ENCODE measurements around the gene GAL3ST1.
A peak's percentile ranks its signal among the peaks of the same experiment; 100 is the strongest.
"Not testable (repeated sequence)": the region's sequence is repeated elsewhere in the genome, so short reads cannot be mapped to it uniquely, and the experiment has no call there.

GAL3ST1 gene

GRCh38 chr22:30564045-30564760 is 10.3 kb downstream of the GAL3ST1 start:
- DNase-seq, result no peak

GRCh38 chr22:30562366-30562765 is 12.1 kb downstream of the GAL3ST1 start:
- no peak for DNase-seq

GRCh38 chr22:30561402-30562189 is 12.9 kb downstream of the GAL3ST1 start:
- DNase-seq, result no peak

- peak; percentile 59 for DNase-seq
Observed at GRCh38 chr22:30560643-30561202, 13.7 kb downstream of the GAL3ST1 start.

GRCh38 chr22:30559889-30560288 is 14.6 kb downstream of the GAL3ST1 start:
- DNase-seq, result no peak

- DNase-seq, result no peak
Observed at GRCh38 chr22:30557243-30557642, 17.2 kb downstream of the GAL3ST1 start.

GRCh38 chr22:30556388-30556787 is 18.1 kb downstream of the GAL3ST1 start:
- peak; percentile 17 for DNase-seq

- DNase-seq, result no peak
Observed at GRCh38 chr22:30555282-30556210, 18.9 kb downstream of the GAL3ST1 start.

- no peak for DNase-seq
Observed at GRCh38 chr22:30553971-30554370, 20.5 kb downstream of the GAL3ST1 start.

- no peak for DNase-seq
Observed at GRCh38 chr22:30552719-30553118, 21.7 kb downstream of the GAL3ST1 start.

- not testable (repeated sequence) for DNase-seq
Observed at GRCh38 chr22:30551813-30552212, 22.7 kb downstream of the GAL3ST1 start.

GRCh38 chr22:30547188-30547587 is 27.3 kb downstream of the GAL3ST1 start:
- DNase-seq, result no peak

GRCh38 chr22:30546616-30547015 is 27.8 kb downstream of the GAL3ST1 start, which contains the start of gene SEC14L6:
Gene SEC14L6 (minus strand): TSS chr22:30546741. CDS start chr22:30546682, 59 bp downstream.
- DNase-seq, result no peak

- DNase-seq, result no peak
Observed at GRCh38 chr22:30542811-30543188, 31.7 kb downstream of the GAL3ST1 start.

GRCh38 chr22:30541961-30542810 is 32.3 kb downstream of the GAL3ST1 start:
- no peak for DNase-seq

GRCh38 chr22:30541511-30541910 is 33.0 kb downstream of the GAL3ST1 start:
- not testable (repeated sequence) for DNase-seq

- DNase-seq, result no peak
Observed at GRCh38 chr22:30539368-30539767, 35.1 kb downstream of the GAL3ST1 start.

GRCh38 chr22:30538280-30538679 is 36.2 kb downstream of the GAL3ST1 start:
- DNase-seq, result no peak

GRCh38 chr22:30537083-30537731 is 37.3 kb downstream of the GAL3ST1 start:
- no peak for DNase-seq

GRCh38 chr22:30535182-30535581 is 39.3 kb downstream of the GAL3ST1 start:
- no peak for DNase-seq

Data from activated CD4-positive, alpha-beta T cell treated with anti-CD3 and anti-CD28 coated beads for 48 hours (primary cell).